Measurements from ENCODE around the gene ARHGAP40. TPM values are rescaled to one million over a fixed set of nuclear protein-coding genes. Genes with fewer than 3 reads are reported as not detected.

The ARHGAP40 gene
- total and polyA plus RNA-seq, 2 of the 13 experiments (the other 11 are each of a cell fraction or from before 2014, with no cell fraction given) = 0.75 to 2.1 TPM

GRCh38 chr20:38680500-38681306 is 79.1 kb downstream of the ARHGAP40 start (continued):
- TF ChIP-seq, protein P1, sequence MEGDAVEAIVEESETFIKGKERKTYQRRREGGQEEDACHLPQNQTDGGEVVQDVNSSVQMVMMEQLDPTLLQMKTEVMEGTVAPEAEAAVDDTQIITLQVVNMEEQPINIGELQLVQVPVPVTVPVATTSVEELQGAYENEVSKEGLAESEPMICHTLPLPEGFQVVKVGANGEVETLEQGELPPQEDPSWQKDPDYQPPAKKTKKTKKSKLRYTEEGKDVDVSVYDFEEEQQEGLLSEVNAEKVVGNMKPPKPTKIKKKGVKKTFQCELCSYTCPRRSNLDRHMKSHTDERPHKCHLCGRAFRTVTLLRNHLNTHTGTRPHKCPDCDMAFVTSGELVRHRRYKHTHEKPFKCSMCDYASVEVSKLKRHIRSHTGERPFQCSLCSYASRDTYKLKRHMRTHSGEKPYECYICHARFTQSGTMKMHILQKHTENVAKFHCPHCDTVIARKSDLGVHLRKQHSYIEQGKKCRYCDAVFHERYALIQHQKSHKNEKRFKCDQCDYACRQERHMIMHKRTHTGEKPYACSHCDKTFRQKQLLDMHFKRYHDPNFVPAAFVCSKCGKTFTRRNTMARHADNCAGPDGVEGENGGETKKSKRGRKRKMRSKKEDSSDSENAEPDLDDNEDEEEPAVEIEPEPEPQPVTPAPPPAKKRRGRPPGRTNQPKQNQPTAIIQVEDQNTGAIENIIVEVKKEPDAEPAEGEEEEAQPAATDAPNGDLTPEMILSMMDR (CRISPR knock-in tag; IDR thresholded peaks at IDR 0.05) = no peak
- TF ChIP-seq ZNF232 (CRISPR knock-in tag; IDR thresholded peaks at IDR 0.05; ENCODE audit: borderline replicate concordance) = peak; percentile 86; the same call in 1 of the 2 replicates
- no peak for TF ChIP-seq MBNL3 (CRISPR knock-in tag; conservative IDR thresholded peaks at IDR 0.05)
- no peak for TF ChIP-seq CCAR2 (optimal IDR thresholded peaks at IDR 0.05; ENCODE audit: low read depth, low read length)
- no peak for TF ChIP-seq BRD4 (CRISPR knock-in tag; IDR thresholded peaks at IDR 0.05)
- no peak for TF ChIP-seq MAF1 (CRISPR knock-in tag; IDR thresholded peaks at IDR 0.05; ENCODE audit: borderline replicate concordance)
- TF ChIP-seq SMYD3 (CRISPR knock-in tag; IDR thresholded peaks at IDR 0.05) = no peak; the same call in 1 of the 2 replicates
- no peak for TF ChIP-seq PLRG1 (conservative IDR thresholded peaks at IDR 0.05)
- TF ChIP-seq XBP1 (CRISPR knock-in tag; IDR thresholded peaks at IDR 0.05) = no peak
- TF ChIP-seq, protein P2, sequence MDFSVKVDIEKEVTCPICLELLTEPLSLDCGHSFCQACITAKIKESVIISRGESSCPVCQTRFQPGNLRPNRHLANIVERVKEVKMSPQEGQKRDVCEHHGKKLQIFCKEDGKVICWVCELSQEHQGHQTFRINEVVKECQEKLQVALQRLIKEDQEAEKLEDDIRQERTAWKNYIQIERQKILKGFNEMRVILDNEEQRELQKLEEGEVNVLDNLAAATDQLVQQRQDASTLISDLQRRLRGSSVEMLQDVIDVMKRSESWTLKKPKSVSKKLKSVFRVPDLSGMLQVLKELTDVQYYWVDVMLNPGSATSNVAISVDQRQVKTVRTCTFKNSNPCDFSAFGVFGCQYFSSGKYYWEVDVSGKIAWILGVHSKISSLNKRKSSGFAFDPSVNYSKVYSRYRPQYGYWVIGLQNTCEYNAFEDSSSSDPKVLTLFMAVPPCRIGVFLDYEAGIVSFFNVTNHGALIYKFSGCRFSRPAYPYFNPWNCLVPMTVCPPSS (IDR thresholded peaks at IDR 0.05) = no peak
- no peak for TF ChIP-seq CREM (IDR thresholded peaks at IDR 0.05)
- TF ChIP-seq CREM (CRISPR knock-in tag; IDR thresholded peaks at IDR 0.05) = no peak
- TF ChIP-seq, protein P3, sequence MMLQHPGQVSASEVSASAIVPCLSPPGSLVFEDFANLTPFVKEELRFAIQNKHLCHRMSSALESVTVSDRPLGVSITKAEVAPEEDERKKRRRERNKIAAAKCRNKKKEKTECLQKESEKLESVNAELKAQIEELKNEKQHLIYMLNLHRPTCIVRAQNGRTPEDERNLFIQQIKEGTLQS (CRISPR knock-in tag; IDR thresholded peaks at IDR 0.05) = peak; percentile 29; the same call in 1 of the 2 replicates
- TF ChIP-seq FOXA3 (CRISPR knock-in tag; IDR thresholded peaks at IDR 0.05) = 0 out of 2 replicates have a peak, but pooled peaks have one; percentile 18
- TF ChIP-seq ZNF557 (CRISPR knock-in tag; IDR thresholded peaks at IDR 0.05) = no peak
- TF ChIP-seq ZNF180 (CRISPR knock-in tag; IDR thresholded peaks at IDR 0.05; ENCODE audit: borderline replicate concordance, low read depth) = no peak
- TF ChIP-seq BORCS8-MEF2B (CRISPR knock-in tag; IDR thresholded peaks at IDR 0.05) = peak; percentile 68; the same call in 1 of the 2 replicates
- TF ChIP-seq, protein P4, sequence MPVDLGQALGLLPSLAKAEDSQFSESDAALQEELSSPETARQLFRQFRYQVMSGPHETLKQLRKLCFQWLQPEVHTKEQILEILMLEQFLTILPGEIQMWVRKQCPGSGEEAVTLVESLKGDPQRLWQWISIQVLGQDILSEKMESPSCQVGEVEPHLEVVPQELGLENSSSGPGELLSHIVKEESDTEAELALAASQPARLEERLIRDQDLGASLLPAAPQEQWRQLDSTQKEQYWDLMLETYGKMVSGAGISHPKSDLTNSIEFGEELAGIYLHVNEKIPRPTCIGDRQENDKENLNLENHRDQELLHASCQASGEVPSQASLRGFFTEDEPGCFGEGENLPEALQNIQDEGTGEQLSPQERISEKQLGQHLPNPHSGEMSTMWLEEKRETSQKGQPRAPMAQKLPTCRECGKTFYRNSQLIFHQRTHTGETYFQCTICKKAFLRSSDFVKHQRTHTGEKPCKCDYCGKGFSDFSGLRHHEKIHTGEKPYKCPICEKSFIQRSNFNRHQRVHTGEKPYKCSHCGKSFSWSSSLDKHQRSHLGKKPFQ (CRISPR knock-in tag; IDR thresholded peaks at IDR 0.05; ENCODE audit: insufficient replicate concordance) = peak; percentile 49
- no peak for TF ChIP-seq NR2F6 (IDR thresholded peaks at IDR 0.05)
- TF ChIP-seq NR2F6 (CRISPR knock-in tag; IDR thresholded peaks at IDR 0.05) = no peak
- TF ChIP-seq ATF7 (IDR thresholded peaks at IDR 0.05) = no peak
- TF ChIP-seq ATF7 (CRISPR knock-in tag; IDR thresholded peaks at IDR 0.05) = no peak
- peak; percentile 50 for TF ChIP-seq TEAD3 (CRISPR knock-in tag; optimal IDR thresholded peaks at IDR 0.05; ENCODE audit: borderline replicate concordance)
- no peak; the same call in 1 of the 2 replicates for TF ChIP-seq STAT5B (CRISPR knock-in tag; IDR thresholded peaks at IDR 0.05)
- TF ChIP-seq MAFK (conservative IDR thresholded peaks at IDR 0.05 in 1 of 2, IDR thresholded peaks at IDR 0.05 in 1 of 2; ENCODE audit: low read length in 2 of 2) = no peak
- TF ChIP-seq SP1 (IDR thresholded peaks at IDR 0.05) = no peak
- no peak for TF ChIP-seq SP1 (CRISPR knock-in tag; IDR thresholded peaks at IDR 0.05)
- TF ChIP-seq ZBTB26 (CRISPR knock-in tag; IDR thresholded peaks at IDR 0.05; ENCODE audit: borderline replicate concordance) = peak; percentile 83
